Stimulated activated CD8-positive, alpha-beta memory T cell treated with anti-CD3 and anti-CD28 coated beads, Interleukin-12 subunit alpha, Interleukin-12 subunit beta, amount 100 ng/mL, for 24 hours (primary cell): ENCODE results near the gene GNB3.
"Not testable (repeated sequence)": the region's sequence is repeated elsewhere in the genome, so short reads cannot be mapped to it uniquely, and the experiment has no call there.

Experiments
- DNase-seq: peaks from one replicate; pipeline ENCODE4 v3.0.0-alpha.2; 2020; ENCODE audit errors: extremely low read depth

Gene GNB3

GRCh38 chr12:6860116-6860515 lies 19.4 kb downstream of the GNB3 start:
- no peak for DNase-seq

- no peak for DNase-seq
These were observed 20.2 kb downstream of the GNB3 start for GRCh38 chr12:6860942-6861341.

DNA sequence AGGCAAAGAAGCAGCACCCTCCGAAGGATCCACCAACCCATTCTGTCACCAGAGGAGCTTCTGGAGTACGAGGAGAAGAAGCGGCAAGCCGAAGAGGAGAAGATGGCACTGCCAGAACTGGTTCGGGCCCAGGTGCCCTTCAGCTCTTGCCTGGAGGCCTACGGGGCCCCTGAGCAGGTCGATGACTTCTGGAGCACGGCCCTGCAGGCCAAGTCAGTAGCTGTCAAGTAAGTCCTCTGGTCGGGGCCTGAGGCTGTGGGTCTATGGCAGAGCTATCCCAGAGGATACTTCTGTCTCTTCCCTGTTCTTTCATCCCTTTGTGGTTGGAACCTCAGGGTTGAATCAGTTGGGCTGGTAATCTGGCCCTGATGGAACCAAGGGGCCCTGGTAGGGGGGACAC lies 20.7 kb downstream of the GNB3 start:
- no peak for DNase-seq

DNA sequence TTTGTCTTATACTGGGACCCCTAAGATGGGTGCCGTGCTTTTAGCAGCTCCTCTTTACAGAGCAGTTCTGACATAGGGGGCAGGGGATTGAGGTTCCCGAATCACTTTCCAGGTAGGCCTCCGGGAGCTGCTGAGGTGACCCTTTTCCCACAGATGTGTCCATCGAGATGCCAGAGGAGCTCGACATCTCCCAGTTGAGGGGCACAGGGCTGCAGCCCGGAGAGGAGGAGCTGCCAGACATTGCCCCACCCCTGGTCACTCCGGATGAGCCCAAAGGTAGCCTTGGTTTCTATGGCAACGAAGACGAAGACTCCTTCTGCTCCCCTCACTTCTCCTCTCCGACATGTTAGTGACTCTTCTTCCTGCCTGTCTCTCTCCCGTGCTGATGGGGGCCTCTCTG lies 22.3 kb downstream of the GNB3 start:
- no peak for DNase-seq

- DNase-seq: no peak
These were observed 23.0 kb downstream of the GNB3 start for GRCh38 chr12:6863586-6864321.

DNA sequence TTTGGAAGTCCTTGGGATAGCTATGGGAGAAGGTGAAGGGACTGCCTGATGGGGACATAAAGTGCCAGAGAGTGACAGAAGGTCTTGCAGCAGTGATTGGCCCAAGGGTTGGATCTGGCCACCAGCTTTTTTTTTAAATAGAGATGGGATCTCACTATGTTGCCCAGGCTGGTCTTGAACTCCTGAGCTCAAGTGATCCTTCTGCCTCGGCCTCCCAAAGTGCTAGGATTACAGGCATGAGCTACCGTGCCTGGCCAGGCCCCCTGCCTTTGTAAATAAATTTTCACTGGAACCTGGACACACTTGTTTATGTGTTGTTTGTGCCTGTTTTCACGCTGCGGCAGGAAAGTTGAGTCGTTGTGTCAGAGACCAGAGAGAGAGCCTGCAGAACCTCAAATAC lies 24.6 kb downstream of the GNB3 start:
- not testable (repeated sequence) for DNase-seq

GRCh38 chr12:6866163-6866919 lies 25.6 kb downstream of the GNB3 start:
- no peak for DNase-seq

- no peak for DNase-seq
These were observed 26.2 kb downstream of the GNB3 start for GRCh38 chr12:6866920-6867412.

GRCh38 chr12:6867413-6868210 lies 26.9 kb downstream of the GNB3 start, which contains the start of gene TPI1:
TSS of gene TPI1 (plus strand) at chr12:6867531. CDS start at chr12:6867567, 36 bp downstream.
- peak; percentile 58 for DNase-seq

DNA sequence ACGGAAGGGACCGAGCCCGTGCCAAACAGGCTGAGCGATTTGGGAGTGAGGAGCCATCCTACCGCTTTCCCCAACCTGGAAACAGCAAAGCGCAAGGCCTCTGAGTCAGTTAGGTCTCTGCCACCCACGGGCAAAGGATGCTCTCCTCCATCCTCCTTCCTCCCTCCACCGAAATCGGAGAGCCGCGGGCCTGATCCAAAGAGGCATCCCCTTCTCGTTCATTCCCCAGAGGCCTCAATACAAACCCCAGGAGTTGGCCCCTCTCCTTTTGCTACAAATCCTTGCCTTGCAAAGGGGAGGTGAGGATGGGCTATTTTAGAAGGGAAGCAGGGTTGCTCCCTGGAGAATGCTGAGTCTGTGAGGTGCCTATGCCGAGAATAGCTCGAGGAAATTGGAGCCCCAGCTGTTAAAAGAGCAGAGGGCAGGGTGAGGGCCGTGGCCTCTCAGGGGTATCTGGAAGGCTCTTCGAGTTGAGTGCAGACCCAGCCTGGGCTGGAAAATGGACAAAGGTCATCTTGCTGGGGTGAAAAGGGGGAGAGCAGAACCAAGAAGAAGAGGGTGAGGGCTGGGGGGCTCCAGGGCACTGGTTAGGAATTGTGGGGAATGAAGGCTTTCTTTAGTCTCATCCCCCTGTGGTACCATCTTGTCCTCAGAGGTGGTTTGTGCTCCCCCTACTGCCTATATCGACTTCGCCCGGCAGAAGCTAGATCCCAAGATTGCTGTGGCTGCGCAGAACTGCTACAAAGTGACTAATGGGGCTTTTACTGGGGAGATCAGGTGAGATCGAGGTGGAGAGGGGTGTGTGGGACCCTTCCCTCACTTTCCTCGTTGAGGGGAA lies 27.7 kb downstream of the GNB3 start:
- no peak for DNase-seq

- peak; percentile 57 for DNase-seq
These were observed 28.6 kb downstream of the GNB3 start for GRCh38 chr12:6869049-6870021.

DNA sequence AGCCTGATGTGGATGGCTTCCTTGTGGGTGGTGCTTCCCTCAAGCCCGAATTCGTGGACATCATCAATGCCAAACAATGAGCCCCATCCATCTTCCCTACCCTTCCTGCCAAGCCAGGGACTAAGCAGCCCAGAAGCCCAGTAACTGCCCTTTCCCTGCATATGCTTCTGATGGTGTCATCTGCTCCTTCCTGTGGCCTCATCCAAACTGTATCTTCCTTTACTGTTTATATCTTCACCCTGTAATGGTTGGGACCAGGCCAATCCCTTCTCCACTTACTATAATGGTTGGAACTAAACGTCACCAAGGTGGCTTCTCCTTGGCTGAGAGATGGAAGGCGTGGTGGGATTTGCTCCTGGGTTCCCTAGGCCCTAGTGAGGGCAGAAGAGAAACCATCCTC lies 29.6 kb downstream of the GNB3 start:
- DNase-seq: not testable (repeated sequence)

DNA sequence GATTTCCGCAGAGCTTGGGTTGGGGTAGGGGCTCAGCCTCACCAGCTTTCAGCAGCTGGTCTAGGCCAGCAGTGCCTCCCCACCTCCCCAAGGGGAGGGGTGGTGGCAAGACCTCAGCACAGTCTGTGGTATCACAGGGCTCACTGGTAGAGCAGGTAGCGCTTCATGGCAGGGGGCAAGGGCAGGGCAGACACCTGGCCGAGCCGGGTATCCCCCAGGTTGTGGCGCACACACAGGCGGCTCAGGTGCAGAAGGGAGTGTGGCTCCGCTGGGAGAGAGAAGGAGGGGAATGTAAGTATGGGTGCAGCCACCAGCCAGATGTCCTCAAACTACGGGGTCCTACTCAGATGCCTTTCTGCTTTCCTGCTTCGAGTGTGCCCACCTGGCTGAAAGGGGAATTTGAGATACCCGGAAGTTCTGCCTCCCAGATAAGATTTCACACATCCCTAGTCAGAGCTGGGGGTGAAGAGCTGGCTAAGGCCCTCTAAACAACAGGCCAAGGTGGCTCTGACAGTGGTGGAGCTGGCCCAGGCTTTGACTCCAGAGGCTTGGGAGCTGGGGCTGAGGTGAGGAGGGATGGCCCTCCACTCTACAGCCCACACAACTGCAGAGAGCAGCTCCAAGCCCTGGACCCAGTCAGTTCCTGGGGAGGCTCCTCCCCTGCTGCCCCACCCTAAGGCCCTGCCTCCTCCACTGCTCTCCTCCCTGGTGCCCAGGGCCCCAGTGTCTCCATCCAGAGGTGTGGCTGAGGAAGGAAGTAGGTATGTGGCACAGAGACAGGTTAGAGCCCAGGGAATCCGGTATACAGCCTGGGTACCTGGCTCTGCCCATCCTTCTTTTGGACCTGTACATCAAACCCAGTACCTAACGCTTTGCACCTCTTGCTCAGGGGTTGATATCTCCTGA lies 30.6 kb downstream of the GNB3 start:
- DNase-seq: no peak

- peak; percentile 55 for DNase-seq
These were observed 31.6 kb downstream of the GNB3 start for GRCh38 chr12:6872073-6873048.

DNA sequence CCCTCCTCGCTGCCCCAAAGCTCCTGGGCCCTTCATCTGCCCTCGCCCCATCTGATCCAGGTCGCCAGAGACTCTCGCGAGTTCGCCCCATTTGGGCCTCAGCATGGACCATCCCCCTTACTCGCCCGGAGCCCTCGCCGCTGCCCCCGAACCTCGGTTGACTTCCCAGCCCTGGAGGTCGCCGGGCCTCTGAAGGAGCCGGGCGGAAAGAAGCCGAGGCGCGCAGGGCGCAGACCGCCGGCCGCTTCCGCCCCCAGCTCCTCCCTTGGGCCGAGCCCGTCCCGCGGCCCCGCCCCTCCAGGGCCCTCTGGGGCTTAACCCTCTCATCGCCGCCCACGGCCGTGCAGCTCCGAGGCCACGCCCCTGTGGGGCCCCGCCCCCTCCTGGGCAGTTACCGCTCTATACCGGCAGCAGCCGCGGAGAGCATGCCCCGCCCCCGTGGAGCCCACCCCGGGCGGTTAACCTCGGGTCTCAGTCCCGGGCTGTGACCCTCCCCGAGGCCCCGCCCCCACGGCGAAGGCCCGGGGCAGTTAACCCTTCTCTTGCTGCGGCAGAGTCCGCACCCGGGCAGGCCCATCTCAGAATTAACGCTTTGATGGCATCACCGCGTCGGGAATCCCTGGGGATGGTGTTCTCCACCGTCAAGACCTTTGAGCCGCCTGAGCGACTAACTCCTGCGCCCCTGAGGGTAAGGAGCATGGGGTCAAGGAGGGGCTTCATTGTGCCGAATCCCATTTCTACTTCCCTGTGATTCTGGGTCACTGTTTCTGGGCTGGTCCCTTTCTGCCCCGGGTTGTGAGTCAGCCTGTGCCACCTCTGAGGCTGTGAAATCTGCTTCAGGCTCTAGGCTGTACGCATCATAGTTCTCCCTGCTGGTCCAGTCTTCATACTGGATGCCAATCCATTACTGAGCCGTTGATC lies 32.6 kb downstream of the GNB3 start, which contains the start of gene SPSB2:
SPSB2 (minus strand) TSS at position 210 of the 921 bp plus-strand sequence. CDS start 402 bp downstream, outside the sequence.
- DNase-seq: peak; percentile 99

GRCh38 chr12:6874015-6874368 lies 33.3 kb downstream of the GNB3 start:
- not testable (repeated sequence) for DNase-seq

GRCh38 chr12:6879824-6880223 lies 39.1 kb downstream of the GNB3 start:
- not testable (repeated sequence) for DNase-seq
